ENCODE measurements around the gene OR10P1. TPM values are rescaled to one million over a fixed set of nuclear protein-coding genes. Genes with fewer than 3 reads are reported as not detected.

Gene OR10P1
- total RNA-seq, 1 experiment from 2014 or later = not detected

GRCh38 chr12:55673638-55674037 lies 36.9 kb downstream of the OR10P1 start:
- no peak overlapping the region for H2AFZ ChIP-seq (ENCODE audit: low read length)
- no peaks in the 10 kb centered on the region for H4K20me1 ChIP-seq (ENCODE audit: low read length)
- H3K79me2 ChIP-seq (ENCODE audit: low read length) = no peaks in the 10 kb centered on the region
- no peak for TF ChIP-seq EZH2phosphoT487 (IDR thresholded peaks at IDR 0.05; ENCODE audit: borderline replicate concordance, low read length)
- TF ChIP-seq CTCF (conservative IDR thresholded peaks at IDR 0.05; ENCODE audit: low read depth, low read length) = no peak
- no peak for TF ChIP-seq EZH2 (IDR thresholded peaks at IDR 0.05; ENCODE audit: low read length, unreplicated experiment)
- H3K4me2 ChIP-seq (ENCODE audit: low read length) = no peak overlapping the region
- DNase-seq (no peak), ATAC-seq (no peak)
- no peaks in the 10 kb centered on the region for H3K36me3 ChIP-seq (ENCODE audit: low read depth, low read length)
- H3K4me3 ChIP-seq (ENCODE audit: low read length) = no peak overlapping the region
- H3K4me1 ChIP-seq (ENCODE audit: insufficient read depth, low read length) = no peaks in the 10 kb centered on the region
- ChIA-PET CTCF (no interaction called here), POLR2A (ENCODE audit: unreplicated experiment) (no interaction called here)
- no peak overlapping the region for H3K27ac ChIP-seq (ENCODE audit: low read length)
- no peaks in the 10 kb centered on the region for H3F3A ChIP-seq (ENCODE audit: low read length, unreplicated experiment)
- H3K9me3 ChIP-seq (ENCODE audit: low read length) = no peaks in the 10 kb centered on the region
- intact Hi-C loops (cut with micrococcal nuclease) = no loop called here
- H3K9me2 ChIP-seq (replicated peaks; ENCODE audit: low read length) = 0 out of 2 replicates have a peak, but pooled peaks cover 3% of the 10 kb centered on the region
- H3K9ac ChIP-seq (ENCODE audit: low read length) = no peak overlapping the region
- no peaks in the 10 kb centered on the region for H3K27me3 ChIP-seq (ENCODE audit: low read length)
- no TSS peak for BruUV-seq (replicated peaks)

GRCh38 chr12:55675666-55676065 lies 39.0 kb downstream of the OR10P1 start:
- no peak for TF ChIP-seq EZH2 (IDR thresholded peaks at IDR 0.05; ENCODE audit: low read length, unreplicated experiment)
- no peak for TF ChIP-seq EZH2phosphoT487 (IDR thresholded peaks at IDR 0.05; ENCODE audit: borderline replicate concordance, low read length)
- no peak for TF ChIP-seq CTCF (conservative IDR thresholded peaks at IDR 0.05; ENCODE audit: low read depth, low read length)
- Histone ChIP-seq H3K9ac (ENCODE audit: low read length) (no peak overlapping the region), H3F3A (ENCODE audit: low read length, unreplicated experiment) (no peaks in the 10 kb centered on the region), H3K4me1 (ENCODE audit: insufficient read depth, low read length) (no peaks in the 10 kb centered on the region), H3K4me2 (ENCODE audit: low read length) (no peak overlapping the region), H3K79me2 (ENCODE audit: low read length) (no peaks in the 10 kb centered on the region), H3K9me3 (ENCODE audit: low read length) (no peaks in the 10 kb centered on the region), H3K27me3 (ENCODE audit: low read length) (no peaks in the 10 kb centered on the region), H3K9me2 (replicated peaks; ENCODE audit: low read length) (0 out of 2 replicates have a peak, but pooled peaks cover 3% of the 10 kb centered on the region), H3K4me3 (ENCODE audit: low read length) (no peak overlapping the region), H2AFZ (ENCODE audit: low read length) (no peak overlapping the region), H4K20me1 (ENCODE audit: low read length) (no peaks in the 10 kb centered on the region), H3K36me3 (ENCODE audit: low read depth, low read length) (no peaks in the 10 kb centered on the region), H3K27ac (ENCODE audit: low read length) (no peak overlapping the region)
- intact Hi-C loops (cut with micrococcal nuclease) = no loop called here
- BruUV-seq (replicated peaks) = no TSS peak
- ATAC-seq (no peak), DNase-seq (no peak)
- CTCF ChIA-PET = interaction anchor here (0.5 kb wide), 1 partner anchor 42 kb away, joined by 4 read pairs; no protein-coding TSS in a partner anchor
- POLR2A ChIA-PET (ENCODE audit: unreplicated experiment) = no interaction called here

- ChIA-PET CTCF (no interaction called here), POLR2A (ENCODE audit: unreplicated experiment) (no interaction called here)
- ATAC-seq (no peak), DNase-seq (no peak)
- Histone ChIP-seq H3K4me2 (ENCODE audit: low read length) (no peak overlapping the region), H3F3A (ENCODE audit: low read length, unreplicated experiment) (no peaks in the 10 kb centered on the region), H4K20me1 (ENCODE audit: low read length) (no peaks in the 10 kb centered on the region), H2AFZ (ENCODE audit: low read length) (no peak overlapping the region), H3K9me2 (replicated peaks; ENCODE audit: low read length) (0 out of 2 replicates have a peak, but pooled peaks cover 3% of the 10 kb centered on the region), H3K4me3 (ENCODE audit: low read length) (no peak overlapping the region), H3K79me2 (ENCODE audit: low read length) (no peaks in the 10 kb centered on the region), H3K4me1 (ENCODE audit: insufficient read depth, low read length) (0 out of 2 replicates have a peak, but pooled peaks cover 6% of the 10 kb centered on the region), H3K9ac (ENCODE audit: low read length) (no peak overlapping the region), H3K9me3 (ENCODE audit: low read length) (no peaks in the 10 kb centered on the region), H3K27me3 (ENCODE audit: low read length) (no peaks in the 10 kb centered on the region), H3K36me3 (ENCODE audit: low read depth, low read length) (no peaks in the 10 kb centered on the region), H3K27ac (ENCODE audit: low read length) (no peak overlapping the region)
- TF ChIP-seq EZH2 (IDR thresholded peaks at IDR 0.05; ENCODE audit: low read length, unreplicated experiment) (no peak), CTCF (conservative IDR thresholded peaks at IDR 0.05; ENCODE audit: low read depth, low read length) (no peak), EZH2phosphoT487 (IDR thresholded peaks at IDR 0.05; ENCODE audit: borderline replicate concordance, low read length) (no peak)
- BruUV-seq (replicated peaks) = no TSS peak
- intact Hi-C loops (cut with micrococcal nuclease) = no loop called here
These were observed 40.0 kb downstream of the OR10P1 start for GRCh38 chr12:55676707-55677106.
